GM12878 (cell line): Measurements from ENCODE around the gene ADRA2B. TPM values are rescaled to one million over a fixed set of nuclear protein-coding genes. Genes with fewer than 3 reads are reported as not detected.

Source experiments
- ASH2L ChIP-seq: fragments of 300-600, 200-600 bp; sonication (generic); IDR thresholded peaks from 2 replicates; pipeline ENCODE4 v1.6.1; 2017; ENCODE audit warnings: low read depth, mild to moderate bottlenecking, borderline replicate concordance
- BMI1 ChIP-seq: fragments of 450-650 bp; IDR thresholded peaks from 2 replicates; pipeline ENCODE4 v1.6.1; 2016; ENCODE audit warnings: mild to moderate bottlenecking, moderate library complexity, borderline replicate concordance
- EP300 ChIP-seq, 2 experiments: fragments of 150-350 bp in 1 of 2; IDR thresholded peaks; 2 replicates each; pipeline ENCODE4 v1.6.1; 2011 to 2012; ENCODE audit warnings: low read depth in 2 of 2, low read length in 2 of 2, borderline replicate concordance in 1 of 2, improper control_type of control experiment in 1 of 2, inconsistent platforms in 1 of 2; ENCODE audit not compliant: control insufficient read depth in 1 of 2
- GATAD2B ChIP-seq: fragments of 450-650 bp; conservative IDR thresholded peaks from 2 replicates; pipeline ENCODE4 v1.6.1; 2017; ENCODE audit warnings: low read depth, mild to moderate bottlenecking, moderate library complexity
- SREBF1 ChIP-seq: IDR thresholded peaks from 2 replicates; pipeline ENCODE4 v1.6.1; 2012; ENCODE audit warnings: mild to moderate bottlenecking, low read length
- SUZ12 ChIP-seq: fragments of 200-600 bp; sonication (generic); IDR thresholded peaks from one replicate; pipeline ENCODE4 v1.6.1; 2018; ENCODE audit warnings: antibody characterized with exemption, mild to moderate bottlenecking; ENCODE audit not compliant: unreplicated experiment
- ZNF274 ChIP-seq: IDR thresholded peaks from one replicate; pipeline ENCODE4 v1.8.0; 2011; ENCODE audit not compliant: insufficient read length, insufficient read depth
- polyA plus RNA-seq, 11 experiments: library from polyadenylated mRNA; depleted of rRNA in 4 of 11; unstranded in 6 of 11; stranded (reverse) in 5 of 11; fragments of >200 nt; fragmentation: Nextera tagmentation in 4 of 11; fragmentation: Illumina TruSeq in 1 of 11; extraction: Ambion mirVana in 4 of 11; extraction: Trizol in 1 of 11; gene quantifications; 1 replicate in 1 of 11; 2 replicates in 10 of 11; pipeline versions ENCODE4 v1.2.1 to v1.2.3, GENCODE V29; 2011 to 2016; ENCODE audit warnings: inconsistent platforms in 2 of 11, missing spikeins in 2 of 11, low read depth in 1 of 11
- total RNA-seq, 4 experiments: library from RNA; depleted of rRNA in 3 of 4; stranded (reverse); fragments of >200 nt in 3 of 4; fragmentation: Illumina TruSeq in 1 of 4; extraction: Trizol in 1 of 4; gene quantifications; 2 replicates each; pipeline versions ENCODE4 v1.2.1 to v1.2.3, GENCODE V29; 2013 to 2021
- TF ChIP-seq, protein P1 (sequence below): IDR thresholded peaks from 2 replicates; pipeline ENCODE4 v1.6.1; 2012; ENCODE audit warnings: mild to moderate bottlenecking, low read depth, low read length
- TF ChIP-seq, protein P2 (sequence below), 3 experiments: IDR thresholded peaks in 2 of 3; conservative IDR thresholded peaks in 1 of 3; 2 replicates each; pipeline ENCODE4 v1.5.1; 2011; ENCODE audit warnings: low read depth in 3 of 3, low read length in 3 of 3, mild to moderate bottlenecking in 3 of 3, control low read depth in 2 of 3, moderate library complexity in 2 of 3, inconsistent platforms in 1 of 3, mixed read lengths in 1 of 3; ENCODE audit not compliant: control insufficient read depth in 2 of 3, insufficient read depth in 1 of 3; ENCODE audit errors: extremely low read depth in 1 of 3
- TF ChIP-seq, protein P3 (sequence below): fragments of 450-650 bp; IDR thresholded peaks from 2 replicates; pipeline ENCODE4 v1.6.1; 2017; ENCODE audit warnings: mild to moderate bottlenecking, moderate library complexity
- TF ChIP-seq, protein P4 (sequence below): fragments of 450-650 bp; IDR thresholded peaks from 2 replicates; pipeline ENCODE4 v1.6.1; 2017; ENCODE audit warnings: mild to moderate bottlenecking
- TF ChIP-seq, protein P5 (sequence below): fragments of 450-650 bp; IDR thresholded peaks from 2 replicates; pipeline ENCODE4 v1.6.1; 2017; ENCODE audit warnings: mild to moderate bottlenecking, moderate library complexity

The ADRA2B gene
- total and polyA plus RNA-seq, 10 of the 15 experiments (the other 5 are each of a cell fraction or from before 2014, with no cell fraction given): 0.01 to 0.10 (median 0.04) TPM; not detected in 6

DNA sequence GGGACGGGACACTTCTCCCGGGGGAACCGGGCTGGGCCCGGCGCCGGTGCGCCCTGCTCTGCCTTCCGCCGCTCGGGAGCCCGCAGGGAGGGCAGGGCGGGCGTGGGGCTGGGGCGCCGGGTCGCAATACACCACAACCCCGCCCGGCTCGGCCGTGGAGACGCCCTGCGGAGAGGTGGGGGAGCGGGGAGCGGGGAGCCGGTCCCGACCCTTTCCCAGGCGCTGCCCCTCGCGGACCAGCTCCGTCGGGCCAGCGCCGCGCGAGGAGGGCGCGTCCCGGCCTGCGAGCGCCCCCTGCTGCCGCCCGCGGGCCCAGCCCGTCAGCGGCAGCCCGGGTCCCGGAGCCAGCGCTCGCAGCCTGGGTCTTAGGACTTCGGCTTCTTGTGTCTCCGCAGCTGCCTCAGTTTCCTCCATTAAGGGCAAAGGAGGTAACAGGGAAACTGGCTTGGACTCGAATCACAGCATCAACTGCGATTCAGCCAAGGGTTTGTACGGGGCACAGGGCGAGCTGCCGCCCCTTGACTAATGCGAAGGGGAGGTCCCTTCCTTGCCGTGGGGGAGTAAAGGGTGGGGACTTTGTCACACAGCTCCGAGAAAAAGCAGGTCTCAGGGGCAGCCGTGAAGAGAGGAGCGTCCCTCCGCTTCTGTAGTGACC is 635 bp upstream of the ADRA2B start (continued):
- TF ChIP-seq, protein P1, sequence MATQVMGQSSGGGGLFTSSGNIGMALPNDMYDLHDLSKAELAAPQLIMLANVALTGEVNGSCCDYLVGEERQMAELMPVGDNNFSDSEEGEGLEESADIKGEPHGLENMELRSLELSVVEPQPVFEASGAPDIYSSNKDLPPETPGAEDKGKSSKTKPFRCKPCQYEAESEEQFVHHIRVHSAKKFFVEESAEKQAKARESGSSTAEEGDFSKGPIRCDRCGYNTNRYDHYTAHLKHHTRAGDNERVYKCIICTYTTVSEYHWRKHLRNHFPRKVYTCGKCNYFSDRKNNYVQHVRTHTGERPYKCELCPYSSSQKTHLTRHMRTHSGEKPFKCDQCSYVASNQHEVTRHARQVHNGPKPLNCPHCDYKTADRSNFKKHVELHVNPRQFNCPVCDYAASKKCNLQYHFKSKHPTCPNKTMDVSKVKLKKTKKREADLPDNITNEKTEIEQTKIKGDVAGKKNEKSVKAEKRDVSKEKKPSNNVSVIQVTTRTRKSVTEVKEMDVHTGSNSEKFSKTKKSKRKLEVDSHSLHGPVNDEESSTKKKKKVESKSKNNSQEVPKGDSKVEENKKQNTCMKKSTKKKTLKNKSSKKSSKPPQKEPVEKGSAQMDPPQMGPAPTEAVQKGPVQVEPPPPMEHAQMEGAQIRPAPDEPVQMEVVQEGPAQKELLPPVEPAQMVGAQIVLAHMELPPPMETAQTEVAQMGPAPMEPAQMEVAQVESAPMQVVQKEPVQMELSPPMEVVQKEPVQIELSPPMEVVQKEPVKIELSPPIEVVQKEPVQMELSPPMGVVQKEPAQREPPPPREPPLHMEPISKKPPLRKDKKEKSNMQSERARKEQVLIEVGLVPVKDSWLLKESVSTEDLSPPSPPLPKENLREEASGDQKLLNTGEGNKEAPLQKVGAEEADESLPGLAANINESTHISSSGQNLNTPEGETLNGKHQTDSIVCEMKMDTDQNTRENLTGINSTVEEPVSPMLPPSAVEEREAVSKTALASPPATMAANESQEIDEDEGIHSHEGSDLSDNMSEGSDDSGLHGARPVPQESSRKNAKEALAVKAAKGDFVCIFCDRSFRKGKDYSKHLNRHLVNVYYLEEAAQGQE: no peak
- TF ChIP-seq EP300 (IDR thresholded peaks at IDR 0.05; ENCODE audit: borderline replicate concordance in 1 of 2, control insufficient read depth in 1 of 2, low read depth in 2 of 2, low read length in 2 of 2) (no peak), ASH2L (no peak), GATAD2B (peak; percentile 60; the same call in 1 of the 2 replicates), BMI1 (no peak), ZNF274 (no peak), SREBF1 (no peak), SUZ12 (no peak)
- TF ChIP-seq, protein P2, sequence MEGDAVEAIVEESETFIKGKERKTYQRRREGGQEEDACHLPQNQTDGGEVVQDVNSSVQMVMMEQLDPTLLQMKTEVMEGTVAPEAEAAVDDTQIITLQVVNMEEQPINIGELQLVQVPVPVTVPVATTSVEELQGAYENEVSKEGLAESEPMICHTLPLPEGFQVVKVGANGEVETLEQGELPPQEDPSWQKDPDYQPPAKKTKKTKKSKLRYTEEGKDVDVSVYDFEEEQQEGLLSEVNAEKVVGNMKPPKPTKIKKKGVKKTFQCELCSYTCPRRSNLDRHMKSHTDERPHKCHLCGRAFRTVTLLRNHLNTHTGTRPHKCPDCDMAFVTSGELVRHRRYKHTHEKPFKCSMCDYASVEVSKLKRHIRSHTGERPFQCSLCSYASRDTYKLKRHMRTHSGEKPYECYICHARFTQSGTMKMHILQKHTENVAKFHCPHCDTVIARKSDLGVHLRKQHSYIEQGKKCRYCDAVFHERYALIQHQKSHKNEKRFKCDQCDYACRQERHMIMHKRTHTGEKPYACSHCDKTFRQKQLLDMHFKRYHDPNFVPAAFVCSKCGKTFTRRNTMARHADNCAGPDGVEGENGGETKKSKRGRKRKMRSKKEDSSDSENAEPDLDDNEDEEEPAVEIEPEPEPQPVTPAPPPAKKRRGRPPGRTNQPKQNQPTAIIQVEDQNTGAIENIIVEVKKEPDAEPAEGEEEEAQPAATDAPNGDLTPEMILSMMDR (IDR thresholded peaks at IDR 0.05 in 2 of 3, conservative IDR thresholded peaks at IDR 0.05 in 1 of 3; ENCODE audit: control insufficient read depth in 2 of 3, extremely low read depth in 1 of 3, insufficient read depth in 1 of 3, low read depth in 3 of 3, low read length in 3 of 3): peak; percentile 60 to 88 (median 79); a peak in 5 of 6 replicates
- TF ChIP-seq, protein P3, sequence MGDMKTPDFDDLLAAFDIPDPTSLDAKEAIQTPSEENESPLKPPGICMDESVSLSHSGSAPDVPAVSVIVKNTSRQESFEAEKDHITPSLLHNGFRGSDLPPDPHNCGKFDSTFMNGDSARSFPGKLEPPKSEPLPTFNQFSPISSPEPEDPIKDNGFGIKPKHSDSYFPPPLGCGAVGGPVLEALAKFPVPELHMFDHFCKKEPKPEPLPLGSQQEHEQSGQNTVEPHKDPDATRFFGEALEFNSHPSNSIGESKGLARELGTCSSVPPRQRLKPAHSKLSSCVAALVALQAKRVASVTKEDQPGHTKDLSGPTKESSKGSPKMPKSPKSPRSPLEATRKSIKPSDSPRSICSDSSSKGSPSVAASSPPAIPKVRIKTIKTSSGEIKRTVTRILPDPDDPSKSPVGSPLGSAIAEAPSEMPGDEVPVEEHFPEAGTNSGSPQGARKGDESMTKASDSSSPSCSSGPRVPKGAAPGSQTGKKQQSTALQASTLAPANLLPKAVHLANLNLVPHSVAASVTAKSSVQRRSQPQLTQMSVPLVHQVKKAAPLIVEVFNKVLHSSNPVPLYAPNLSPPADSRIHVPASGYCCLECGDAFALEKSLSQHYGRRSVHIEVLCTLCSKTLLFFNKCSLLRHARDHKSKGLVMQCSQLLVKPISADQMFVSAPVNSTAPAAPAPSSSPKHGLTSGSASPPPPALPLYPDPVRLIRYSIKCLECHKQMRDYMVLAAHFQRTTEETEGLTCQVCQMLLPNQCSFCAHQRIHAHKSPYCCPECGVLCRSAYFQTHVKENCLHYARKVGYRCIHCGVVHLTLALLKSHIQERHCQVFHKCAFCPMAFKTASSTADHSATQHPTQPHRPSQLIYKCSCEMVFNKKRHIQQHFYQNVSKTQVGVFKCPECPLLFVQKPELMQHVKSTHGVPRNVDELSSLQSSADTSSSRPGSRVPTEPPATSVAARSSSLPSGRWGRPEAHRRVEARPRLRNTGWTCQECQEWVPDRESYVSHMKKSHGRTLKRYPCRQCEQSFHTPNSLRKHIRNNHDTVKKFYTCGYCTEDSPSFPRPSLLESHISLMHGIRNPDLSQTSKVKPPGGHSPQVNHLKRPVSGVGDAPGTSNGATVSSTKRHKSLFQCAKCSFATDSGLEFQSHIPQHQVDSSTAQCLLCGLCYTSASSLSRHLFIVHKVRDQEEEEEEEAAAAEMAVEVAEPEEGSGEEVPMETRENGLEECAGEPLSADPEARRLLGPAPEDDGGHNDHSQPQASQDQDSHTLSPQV: peak; percentile 63; the same call in 1 of the 2 replicates
- TF ChIP-seq, protein P4, sequence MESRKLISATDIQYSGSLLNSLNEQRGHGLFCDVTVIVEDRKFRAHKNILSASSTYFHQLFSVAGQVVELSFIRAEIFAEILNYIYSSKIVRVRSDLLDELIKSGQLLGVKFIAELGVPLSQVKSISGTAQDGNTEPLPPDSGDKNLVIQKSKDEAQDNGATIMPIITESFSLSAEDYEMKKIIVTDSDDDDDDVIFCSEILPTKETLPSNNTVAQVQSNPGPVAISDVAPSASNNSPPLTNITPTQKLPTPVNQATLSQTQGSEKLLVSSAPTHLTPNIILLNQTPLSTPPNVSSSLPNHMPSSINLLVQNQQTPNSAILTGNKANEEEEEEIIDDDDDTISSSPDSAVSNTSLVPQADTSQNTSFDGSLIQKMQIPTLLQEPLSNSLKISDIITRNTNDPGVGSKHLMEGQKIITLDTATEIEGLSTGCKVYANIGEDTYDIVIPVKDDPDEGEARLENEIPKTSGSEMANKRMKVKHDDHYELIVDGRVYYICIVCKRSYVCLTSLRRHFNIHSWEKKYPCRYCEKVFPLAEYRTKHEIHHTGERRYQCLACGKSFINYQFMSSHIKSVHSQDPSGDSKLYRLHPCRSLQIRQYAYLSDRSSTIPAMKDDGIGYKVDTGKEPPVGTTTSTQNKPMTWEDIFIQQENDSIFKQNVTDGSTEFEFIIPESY: no peak
- TF ChIP-seq, protein P5, sequence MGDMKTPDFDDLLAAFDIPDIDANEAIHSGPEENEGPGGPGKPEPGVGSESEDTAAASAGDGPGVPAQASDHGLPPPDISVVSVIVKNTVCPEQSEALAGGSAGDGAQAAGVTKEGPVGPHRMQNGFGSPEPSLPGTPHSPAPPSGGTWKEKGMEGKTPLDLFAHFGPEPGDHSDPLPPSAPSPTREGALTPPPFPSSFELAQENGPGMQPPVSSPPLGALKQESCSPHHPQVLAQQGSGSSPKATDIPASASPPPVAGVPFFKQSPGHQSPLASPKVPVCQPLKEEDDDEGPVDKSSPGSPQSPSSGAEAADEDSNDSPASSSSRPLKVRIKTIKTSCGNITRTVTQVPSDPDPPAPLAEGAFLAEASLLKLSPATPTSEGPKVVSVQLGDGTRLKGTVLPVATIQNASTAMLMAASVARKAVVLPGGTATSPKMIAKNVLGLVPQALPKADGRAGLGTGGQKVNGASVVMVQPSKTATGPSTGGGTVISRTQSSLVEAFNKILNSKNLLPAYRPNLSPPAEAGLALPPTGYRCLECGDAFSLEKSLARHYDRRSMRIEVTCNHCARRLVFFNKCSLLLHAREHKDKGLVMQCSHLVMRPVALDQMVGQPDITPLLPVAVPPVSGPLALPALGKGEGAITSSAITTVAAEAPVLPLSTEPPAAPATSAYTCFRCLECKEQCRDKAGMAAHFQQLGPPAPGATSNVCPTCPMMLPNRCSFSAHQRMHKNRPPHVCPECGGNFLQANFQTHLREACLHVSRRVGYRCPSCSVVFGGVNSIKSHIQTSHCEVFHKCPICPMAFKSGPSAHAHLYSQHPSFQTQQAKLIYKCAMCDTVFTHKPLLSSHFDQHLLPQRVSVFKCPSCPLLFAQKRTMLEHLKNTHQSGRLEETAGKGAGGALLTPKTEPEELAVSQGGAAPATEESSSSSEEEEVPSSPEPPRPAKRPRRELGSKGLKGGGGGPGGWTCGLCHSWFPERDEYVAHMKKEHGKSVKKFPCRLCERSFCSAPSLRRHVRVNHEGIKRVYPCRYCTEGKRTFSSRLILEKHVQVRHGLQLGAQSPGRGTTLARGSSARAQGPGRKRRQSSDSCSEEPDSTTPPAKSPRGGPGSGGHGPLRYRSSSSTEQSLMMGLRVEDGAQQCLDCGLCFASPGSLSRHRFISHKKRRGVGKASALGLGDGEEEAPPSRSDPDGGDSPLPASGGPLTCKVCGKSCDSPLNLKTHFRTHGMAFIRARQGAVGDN: no peak
